Neutrophil (primary cell): ENCODE measurements around the gene GPR156.
"Not testable (repeated sequence)": the region's sequence is repeated elsewhere in the genome, so short reads cannot be mapped to it uniquely, and the experiment has no call there.

Experiments
- H3K27ac ChIP-seq: fragments of 200-600 bp; sonication (generic); 2 replicates; pipeline ENCODE4 v1.5.1; 2016; ENCODE audit warnings: mild to moderate bottlenecking, moderate library complexity
- H3K27me3 ChIP-seq: fragments of 200-600 bp; sonication (generic); 2 replicates; pipeline ENCODE4 v1.6.0; 2016; ENCODE audit warnings: mild to moderate bottlenecking
- H3K36me3 ChIP-seq: fragments of 200-600 bp; sonication (generic); 2 replicates; pipeline ENCODE4 v1.5.1; 2017
- H3K4me1 ChIP-seq, 2 experiments: fragments of 200-600 bp in 1 of 2; sonication (generic) in 1 of 2; 1 replicate in 1 of 2; 2 replicates in 1 of 2; pipeline versions ENCODE4 v1.5.1 to v1.6.1; 2013 to 2016; ENCODE audit warnings: low read depth in 1 of 2, low read length in 1 of 2, mild to moderate bottlenecking in 1 of 2, moderate library complexity in 1 of 2; ENCODE audit not compliant: control insufficient read depth in 1 of 2, insufficient read depth in 1 of 2
- H3K4me3 ChIP-seq, 2 experiments: fragments of 200-600 bp in 1 of 2; sonication (generic) in 1 of 2; 1 replicate in 1 of 2; 2 replicates in 1 of 2; pipeline ENCODE4 v1.5.1; 2013 to 2016; ENCODE audit warnings: low read depth in 1 of 2, low read length in 1 of 2, mild to moderate bottlenecking in 1 of 2, moderate library complexity in 1 of 2
- H3K9me3 ChIP-seq: fragments of 200-600 bp; sonication (generic); 2 replicates; pipeline ENCODE4 v1.5.1; 2016
- TF ChIP-seq, protein P1 (sequence below): fragments of 200-600 bp; sonication (generic); IDR thresholded peaks from 2 replicates; pipeline ENCODE4 v1.5.1; 2016; ENCODE audit warnings: antibody characterized with exemption

Gene GPR156

GRCh38 chr3:120299403-120299802 is 14.4 kb upstream of the GPR156 start:
- H3K36me3 ChIP-seq = no peaks in the 10 kb centered on the region
- no peaks in the 10 kb centered on the region for H3K4me1 ChIP-seq
- TF ChIP-seq, protein P1, sequence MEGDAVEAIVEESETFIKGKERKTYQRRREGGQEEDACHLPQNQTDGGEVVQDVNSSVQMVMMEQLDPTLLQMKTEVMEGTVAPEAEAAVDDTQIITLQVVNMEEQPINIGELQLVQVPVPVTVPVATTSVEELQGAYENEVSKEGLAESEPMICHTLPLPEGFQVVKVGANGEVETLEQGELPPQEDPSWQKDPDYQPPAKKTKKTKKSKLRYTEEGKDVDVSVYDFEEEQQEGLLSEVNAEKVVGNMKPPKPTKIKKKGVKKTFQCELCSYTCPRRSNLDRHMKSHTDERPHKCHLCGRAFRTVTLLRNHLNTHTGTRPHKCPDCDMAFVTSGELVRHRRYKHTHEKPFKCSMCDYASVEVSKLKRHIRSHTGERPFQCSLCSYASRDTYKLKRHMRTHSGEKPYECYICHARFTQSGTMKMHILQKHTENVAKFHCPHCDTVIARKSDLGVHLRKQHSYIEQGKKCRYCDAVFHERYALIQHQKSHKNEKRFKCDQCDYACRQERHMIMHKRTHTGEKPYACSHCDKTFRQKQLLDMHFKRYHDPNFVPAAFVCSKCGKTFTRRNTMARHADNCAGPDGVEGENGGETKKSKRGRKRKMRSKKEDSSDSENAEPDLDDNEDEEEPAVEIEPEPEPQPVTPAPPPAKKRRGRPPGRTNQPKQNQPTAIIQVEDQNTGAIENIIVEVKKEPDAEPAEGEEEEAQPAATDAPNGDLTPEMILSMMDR = no peak

GRCh38 chr3:120298996-120299395 is 14.0 kb upstream of the GPR156 start:
- TF ChIP-seq, protein P1 = no peak
- no peaks in the 10 kb centered on the region for H3K36me3 ChIP-seq
- H3K9me3 ChIP-seq = no peaks in the 10 kb centered on the region
- H3K27me3 ChIP-seq = no peaks in the 10 kb centered on the region
- H3K27ac ChIP-seq = no peak overlapping the region
- no peaks in the 10 kb centered on the region for H3K4me1 ChIP-seq
- no peak overlapping the region for H3K4me3 ChIP-seq

More at GRCh38 chr3:120299403-120299802, 14.4 kb upstream of the GPR156 start:
- H3K4me3 ChIP-seq = no peak overlapping the region
- no peak overlapping the region for H3K27ac ChIP-seq
- no peaks in the 10 kb centered on the region for H3K27me3 ChIP-seq
- no peaks in the 10 kb centered on the region for H3K9me3 ChIP-seq

DNA sequence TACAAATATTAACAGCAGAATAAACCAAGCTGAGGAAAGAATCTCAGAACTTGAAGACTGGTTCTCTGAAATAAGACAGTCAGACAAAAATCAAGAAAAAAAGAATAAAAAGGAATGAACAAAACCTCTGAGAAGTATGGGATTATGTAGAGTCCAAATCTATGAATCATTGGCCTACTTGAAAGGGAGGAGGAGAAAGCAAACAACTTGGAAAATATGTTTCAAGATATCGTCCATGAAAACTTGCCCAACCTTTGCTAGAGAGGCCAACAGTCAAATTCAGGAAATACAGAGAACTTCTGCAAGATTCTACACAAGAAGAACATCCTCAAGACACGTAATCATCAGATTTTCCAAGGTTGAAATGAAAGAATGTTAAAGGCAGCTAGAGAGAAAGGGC is 6.5 kb upstream of the GPR156 start:
- H3K36me3 ChIP-seq, H3K27ac ChIP-seq, H3K4me1 ChIP-seq, H3K9me3 ChIP-seq, H3K4me3 ChIP-seq: not testable (repeated sequence)
- H3K27me3 ChIP-seq = peaks cover 19% of the 10 kb centered on the region

DNA sequence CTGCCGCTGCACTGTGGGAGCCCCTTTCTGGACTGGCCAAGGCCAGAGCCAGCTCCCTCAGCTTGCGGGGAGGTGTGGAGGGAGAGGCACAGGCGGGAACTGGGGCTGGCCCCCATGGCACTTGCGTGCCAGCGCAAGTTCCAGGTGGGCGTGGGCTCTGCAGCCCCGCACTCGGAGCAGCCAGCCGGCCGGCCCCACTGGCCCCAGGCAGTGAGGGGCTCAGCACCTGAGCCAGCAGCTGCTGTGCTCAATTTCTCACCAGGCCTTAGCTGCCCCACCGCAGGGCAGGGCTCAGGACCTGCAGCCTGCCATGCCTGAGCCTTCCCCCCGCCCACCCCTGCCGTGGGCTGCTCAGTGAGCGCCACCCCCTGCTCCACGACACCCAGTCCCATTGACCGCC is 4.6 kb upstream of the GPR156 start:
- Histone ChIP-seq H3K36me3 (no peaks in the 10 kb centered on the region), H3K9me3 (no peaks in the 10 kb centered on the region), H3K4me3 (no peak overlapping the region), H3K4me1 (peaks cover 0 to 4% of the 10 kb centered on the region in 2 experiments), H3K27ac (no peak overlapping the region), H3K27me3 (peaks cover 38% of the 10 kb centered on the region)
- TF ChIP-seq, protein P1 = no peak

DNA sequence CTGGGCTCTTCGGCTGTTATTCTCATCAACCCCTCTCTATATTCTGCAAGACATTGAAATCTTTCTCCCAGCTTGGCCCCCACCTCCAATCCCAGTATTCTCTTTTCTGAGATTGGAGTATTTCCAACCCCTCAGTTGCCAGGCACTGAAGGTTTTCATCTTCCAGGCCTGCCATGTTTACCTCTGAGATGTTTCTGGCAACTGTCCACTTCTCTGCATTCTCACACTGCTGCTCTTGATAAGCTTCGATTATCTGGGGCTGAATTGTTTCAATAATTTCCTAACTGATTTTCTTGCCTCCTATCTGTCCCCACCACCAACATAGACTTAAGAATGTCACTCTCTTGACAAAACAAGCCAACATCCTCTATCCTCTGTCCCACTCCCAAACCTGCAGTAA is 1.4 kb upstream of the GPR156 start:
- H3K27me3 ChIP-seq = peaks cover 70% of the 10 kb centered on the region
- TF ChIP-seq, protein P1 = no peak
- no peaks in the 10 kb centered on the region for H3K9me3 ChIP-seq
- no peak overlapping the region for H3K27ac ChIP-seq
- peaks cover 0 to 4% of the 10 kb centered on the region in 2 experiments for H3K4me1 ChIP-seq
- no peak overlapping the region for H3K4me3 ChIP-seq
- H3K36me3 ChIP-seq = no peaks in the 10 kb centered on the region

DNA sequence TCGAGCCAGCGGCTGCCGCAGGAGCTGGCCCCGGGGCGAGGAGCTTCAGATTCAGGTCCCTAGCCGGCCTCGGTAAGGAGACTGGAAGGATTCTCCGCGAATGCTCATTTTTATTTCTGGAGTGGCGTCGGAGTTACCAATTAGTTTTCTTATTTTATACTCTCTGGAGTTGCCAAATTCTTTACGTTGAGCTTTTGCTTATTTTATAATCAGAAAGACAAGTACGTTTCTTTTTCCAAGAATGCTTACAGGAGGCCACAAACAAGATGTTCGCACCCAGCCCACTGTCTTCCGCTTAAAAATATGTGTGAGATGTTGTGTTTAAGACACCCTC is 453 bp upstream of the GPR156 start:
- H3K9me3 ChIP-seq = no peaks in the 10 kb centered on the region
- no peak overlapping the region for H3K4me3 ChIP-seq
- H3K27ac ChIP-seq = no peak overlapping the region
- TF ChIP-seq, protein P1 = no peak
- peaks cover 0 to 4% of the 10 kb centered on the region in 2 experiments for H3K4me1 ChIP-seq
- H3K27me3 ChIP-seq = peaks cover 79% of the 10 kb centered on the region
- no peaks in the 10 kb centered on the region for H3K36me3 ChIP-seq
